ENCODE data around the gene PLBD2. TPM values are rescaled to one million over a fixed set of nuclear protein-coding genes. Genes with fewer than 3 reads are reported as not detected.

Gene PLBD2
- total RNA-seq, 1 experiment from 2014 or later: 30.7 TPM

DNA sequence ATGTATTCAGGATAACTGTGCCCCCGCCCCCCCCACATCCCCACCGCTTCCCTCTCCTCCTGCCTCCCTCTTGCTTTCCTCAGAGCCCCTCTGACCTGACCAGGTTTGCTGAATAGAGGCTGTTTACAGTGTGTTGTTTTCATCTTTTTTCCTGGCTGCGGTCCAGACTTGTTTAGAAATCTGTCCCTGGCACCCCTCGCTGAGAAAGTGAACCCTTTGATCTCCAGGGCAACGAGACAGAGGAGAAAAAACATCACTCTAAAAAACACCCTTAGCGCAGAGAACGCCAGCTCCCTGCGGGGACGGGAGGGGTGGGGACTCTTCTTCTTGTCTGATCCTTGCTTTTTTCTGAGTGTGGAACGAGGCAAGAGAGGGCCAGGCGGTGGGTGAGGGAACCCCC lies 22.8 kb downstream of the PLBD2 start:
- no peak overlapping the region for H2AFZ ChIP-seq
- POLR2A ChIA-PET (ENCODE audit: unreplicated experiment): no interaction called here
- H3K4me3 ChIP-seq: no peak overlapping the region
- no peaks in the 10 kb centered on the region for H3K79me2 ChIP-seq (ENCODE audit: low read depth)
- BruUV-seq (replicated peaks): no TSS peak
- H3K27me3 ChIP-seq (ENCODE audit: insufficient read depth, low read depth): no peaks in the 10 kb centered on the region
- H3K27ac ChIP-seq: no peak overlapping the region
- CTCF ChIA-PET: no interaction called here
- intact Hi-C loops (cut with micrococcal nuclease; ENCODE audit: unreplicated experiment): no loop called here
- no peak for DNase-seq
- no peak for TF ChIP-seq EZH2 (IDR thresholded peaks at IDR 0.05; ENCODE audit: low read depth)
- TF ChIP-seq, protein P1, sequence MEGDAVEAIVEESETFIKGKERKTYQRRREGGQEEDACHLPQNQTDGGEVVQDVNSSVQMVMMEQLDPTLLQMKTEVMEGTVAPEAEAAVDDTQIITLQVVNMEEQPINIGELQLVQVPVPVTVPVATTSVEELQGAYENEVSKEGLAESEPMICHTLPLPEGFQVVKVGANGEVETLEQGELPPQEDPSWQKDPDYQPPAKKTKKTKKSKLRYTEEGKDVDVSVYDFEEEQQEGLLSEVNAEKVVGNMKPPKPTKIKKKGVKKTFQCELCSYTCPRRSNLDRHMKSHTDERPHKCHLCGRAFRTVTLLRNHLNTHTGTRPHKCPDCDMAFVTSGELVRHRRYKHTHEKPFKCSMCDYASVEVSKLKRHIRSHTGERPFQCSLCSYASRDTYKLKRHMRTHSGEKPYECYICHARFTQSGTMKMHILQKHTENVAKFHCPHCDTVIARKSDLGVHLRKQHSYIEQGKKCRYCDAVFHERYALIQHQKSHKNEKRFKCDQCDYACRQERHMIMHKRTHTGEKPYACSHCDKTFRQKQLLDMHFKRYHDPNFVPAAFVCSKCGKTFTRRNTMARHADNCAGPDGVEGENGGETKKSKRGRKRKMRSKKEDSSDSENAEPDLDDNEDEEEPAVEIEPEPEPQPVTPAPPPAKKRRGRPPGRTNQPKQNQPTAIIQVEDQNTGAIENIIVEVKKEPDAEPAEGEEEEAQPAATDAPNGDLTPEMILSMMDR (conservative IDR thresholded peaks at IDR 0.05): no peak
- H3K9me2 ChIP-seq (ENCODE audit: insufficient read depth): no peaks in the 10 kb centered on the region
- H4K20me1 ChIP-seq (ENCODE audit: insufficient read depth): no peaks in the 10 kb centered on the region
- H3K4me1 ChIP-seq (replicated peaks; ENCODE audit: insufficient read depth): no peaks in the 10 kb centered on the region
- H3F3A ChIP-seq (ENCODE audit: insufficient read depth, low read depth): no peaks in the 10 kb centered on the region
- no peak overlapping the region for H3K4me2 ChIP-seq
- no peaks in the 10 kb centered on the region for H3K9me3 ChIP-seq (ENCODE audit: insufficient read depth, low read depth)
- no peaks in the 10 kb centered on the region for H3K36me3 ChIP-seq (ENCODE audit: low read depth)

DNA sequence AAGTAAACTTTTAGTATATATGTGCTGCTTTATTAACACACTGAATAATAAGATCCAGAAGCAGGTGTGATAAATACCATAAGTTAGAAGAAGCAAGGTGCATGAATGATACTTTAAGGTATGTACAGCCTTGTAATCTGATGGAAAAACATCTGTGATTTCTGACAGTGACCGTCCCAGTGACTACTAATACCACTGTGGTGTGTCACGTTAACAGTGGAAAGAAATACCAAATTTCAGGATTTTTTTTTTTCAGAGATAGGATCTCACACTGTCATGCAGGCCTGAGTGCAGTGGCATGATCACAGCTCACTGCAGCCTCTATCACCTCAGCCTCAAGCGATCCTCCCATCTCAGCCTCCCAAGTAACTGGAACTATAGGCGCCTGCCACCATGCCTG lies 23.8 kb downstream of the PLBD2 start:
- Histone ChIP-seq H3K4me3 (no peak overlapping the region), H3F3A (ENCODE audit: insufficient read depth, low read depth) (no peaks in the 10 kb centered on the region), H3K9me2 (ENCODE audit: insufficient read depth) (no peaks in the 10 kb centered on the region), H3K36me3 (ENCODE audit: low read depth) (no peaks in the 10 kb centered on the region), H4K20me1 (ENCODE audit: insufficient read depth) (no peaks in the 10 kb centered on the region), H3K9me3 (ENCODE audit: insufficient read depth, low read depth) (no peaks in the 10 kb centered on the region), H3K79me2 (ENCODE audit: low read depth) (no peaks in the 10 kb centered on the region), H3K27ac (no peak overlapping the region), H2AFZ (no peak overlapping the region), H3K4me2 (no peak overlapping the region), H3K27me3 (ENCODE audit: insufficient read depth, low read depth) (no peaks in the 10 kb centered on the region), H3K4me1 (replicated peaks; ENCODE audit: insufficient read depth) (no peaks in the 10 kb centered on the region)
- CTCF ChIA-PET: no interaction called here
- no peak for DNase-seq
- POLR2A ChIA-PET (ENCODE audit: unreplicated experiment): no interaction called here
- intact Hi-C loops (cut with micrococcal nuclease; ENCODE audit: unreplicated experiment): no loop called here
- TF ChIP-seq EZH2 (IDR thresholded peaks at IDR 0.05; ENCODE audit: low read depth): no peak
- TF ChIP-seq, protein P1 (conservative IDR thresholded peaks at IDR 0.05): no peak
- no TSS peak for BruUV-seq (replicated peaks)

- no peak for TF ChIP-seq EZH2 (IDR thresholded peaks at IDR 0.05; ENCODE audit: low read depth)
- TF ChIP-seq, protein P1 (conservative IDR thresholded peaks at IDR 0.05): no peak
- Histone ChIP-seq H3K27me3 (ENCODE audit: insufficient read depth, low read depth) (no peaks in the 10 kb centered on the region), H3F3A (ENCODE audit: insufficient read depth, low read depth) (no peaks in the 10 kb centered on the region), H3K79me2 (ENCODE audit: low read depth) (no peaks in the 10 kb centered on the region), H2AFZ (no peak overlapping the region), H3K4me2 (no peak overlapping the region), H3K9me2 (ENCODE audit: insufficient read depth) (no peaks in the 10 kb centered on the region), H3K9me3 (ENCODE audit: insufficient read depth, low read depth) (no peaks in the 10 kb centered on the region), H3K4me3 (no peak overlapping the region), H3K27ac (no peak overlapping the region), H3K36me3 (ENCODE audit: low read depth) (no peaks in the 10 kb centered on the region), H4K20me1 (ENCODE audit: insufficient read depth) (no peaks in the 10 kb centered on the region), H3K4me1 (replicated peaks; ENCODE audit: insufficient read depth) (no peaks in the 10 kb centered on the region)
- intact Hi-C loops (cut with micrococcal nuclease; ENCODE audit: unreplicated experiment): no loop called here
- CTCF ChIA-PET: interaction anchor here (0.6 kb wide), 1 partner anchor 344 kb away, joined by 4 read pairs; no protein-coding TSS in a partner anchor
- POLR2A ChIA-PET (ENCODE audit: unreplicated experiment): no interaction called here
- no TSS peak for BruUV-seq (replicated peaks)
- no peak for DNase-seq
Measured at GRCh38 chr12:113384778-113385177, 26.4 kb downstream of the PLBD2 start.

Measured in PC-9 (cell line).